8988T (cell line): ENCODE measurements around the gene MYL12B.
"Not testable (repeated sequence)": the region's sequence is repeated elsewhere in the genome, so short reads cannot be mapped to it uniquely, and the experiment has no call there.

ENCODE experiments used
- DNase-seq: peaks from one replicate; pipeline ENCODE4 v3.0.0; 2011

MYL12B gene

GRCh38 chr18:3305354-3305762, 43.4 kb downstream of the MYL12B start:
- no peak for DNase-seq

GRCh38 chr18:3305933-3306332, 44.0 kb downstream of the MYL12B start:
- no peak for DNase-seq

GRCh38 chr18:3306391-3306790, 44.5 kb downstream of the MYL12B start:
- no peak for DNase-seq

- no peak for DNase-seq
Observed at GRCh38 chr18:3313685-3314084, 51.8 kb downstream of the MYL12B start.

- DNase-seq: not testable (repeated sequence)
Observed at GRCh38 chr18:3315344-3315743, 53.4 kb downstream of the MYL12B start.

GRCh38 chr18:3319399-3319798, 57.5 kb downstream of the MYL12B start:
- no peak for DNase-seq

GRCh38 chr18:3319894-3320454, 58.0 kb downstream of the MYL12B start:
- DNase-seq: no peak

- no peak for DNase-seq
Observed at GRCh38 chr18:3321133-3321812, 59.3 kb downstream of the MYL12B start.

- no peak for DNase-seq
Observed at GRCh38 chr18:3323900-3324299, 62.0 kb downstream of the MYL12B start.
